ENCODE results near the gene XPNPEP3.

DNA sequence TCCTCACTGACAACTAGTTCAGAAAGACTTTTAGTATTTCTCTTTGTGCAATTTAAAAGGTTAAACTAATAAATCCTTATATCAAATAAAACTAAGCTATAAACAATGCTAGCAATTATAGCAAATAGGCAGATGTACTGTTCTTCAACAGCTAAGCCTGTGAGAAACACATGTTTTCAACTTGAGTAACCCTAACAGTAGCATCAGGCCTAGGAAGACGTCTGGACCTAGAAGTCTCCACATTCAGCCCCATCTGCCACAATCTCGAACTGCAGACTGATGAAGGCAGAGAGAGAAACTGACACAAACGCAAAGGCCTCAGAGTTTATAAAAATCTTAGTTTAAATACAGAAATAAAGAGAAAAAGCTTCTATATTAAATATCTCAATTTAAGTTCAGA is 3.0 kb upstream of the XPNPEP3 start:
- TF ChIP-seq, protein P1, sequence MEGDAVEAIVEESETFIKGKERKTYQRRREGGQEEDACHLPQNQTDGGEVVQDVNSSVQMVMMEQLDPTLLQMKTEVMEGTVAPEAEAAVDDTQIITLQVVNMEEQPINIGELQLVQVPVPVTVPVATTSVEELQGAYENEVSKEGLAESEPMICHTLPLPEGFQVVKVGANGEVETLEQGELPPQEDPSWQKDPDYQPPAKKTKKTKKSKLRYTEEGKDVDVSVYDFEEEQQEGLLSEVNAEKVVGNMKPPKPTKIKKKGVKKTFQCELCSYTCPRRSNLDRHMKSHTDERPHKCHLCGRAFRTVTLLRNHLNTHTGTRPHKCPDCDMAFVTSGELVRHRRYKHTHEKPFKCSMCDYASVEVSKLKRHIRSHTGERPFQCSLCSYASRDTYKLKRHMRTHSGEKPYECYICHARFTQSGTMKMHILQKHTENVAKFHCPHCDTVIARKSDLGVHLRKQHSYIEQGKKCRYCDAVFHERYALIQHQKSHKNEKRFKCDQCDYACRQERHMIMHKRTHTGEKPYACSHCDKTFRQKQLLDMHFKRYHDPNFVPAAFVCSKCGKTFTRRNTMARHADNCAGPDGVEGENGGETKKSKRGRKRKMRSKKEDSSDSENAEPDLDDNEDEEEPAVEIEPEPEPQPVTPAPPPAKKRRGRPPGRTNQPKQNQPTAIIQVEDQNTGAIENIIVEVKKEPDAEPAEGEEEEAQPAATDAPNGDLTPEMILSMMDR (tag by site-specific recombination; IDR thresholded peaks at IDR 0.05) = no peak
- no peak for TF ChIP-seq ZNF785 (tag by site-specific recombination; IDR thresholded peaks at IDR 0.05)
- TF ChIP-seq ZNF629 (tag by site-specific recombination; IDR thresholded peaks at IDR 0.05) = no peak
- TF ChIP-seq ZBTB7A (tag by site-specific recombination; IDR thresholded peaks at IDR 0.05; ENCODE audit: low read depth) = no peak
